OCI-LY3 (cell line): ENCODE results near the gene PARN.
"Not testable (repeated sequence)": the region's sequence is repeated elsewhere in the genome, so short reads cannot be mapped to it uniquely, and the experiment has no call there.

Experiments used
- H2AFZ ChIP-seq: fragments of 200-600, 300-600 bp; shearing (Covaris generic); 2 replicates; pipeline ENCODE4 v1.6.0; 2014; ENCODE audit warnings: antibody characterized with exemption, low read depth, low read length
- H3K27ac ChIP-seq: fragments of 200-600, 300-600 bp; sonication (generic); 2 replicates; pipeline ENCODE4 v1.5.1; 2014; ENCODE audit warnings: mild to moderate bottlenecking, low read length, moderate library complexity, mixed read lengths
- H3K27me3 ChIP-seq: fragments of 200-600, 300-600 bp; sonication (generic); 2 replicates; pipeline ENCODE4 v1.6.1; 2014; ENCODE audit warnings: low read depth, low read length, mixed read lengths
- H3K36me3 ChIP-seq: fragments of 200-600, 300-600 bp; sonication (generic); replicated peaks from 2 replicates; pipeline ENCODE3; 2014; ENCODE audit warnings: low read depth, low read length, mixed read lengths
- H3K4me1 ChIP-seq: fragments of 300-600, 200-600 bp; sonication (generic); 2 replicates; pipeline ENCODE4 v1.6.1; 2014; ENCODE audit warnings: low read length, mixed read lengths
- H3K4me2 ChIP-seq: fragments of 200-600, 300-600 bp; sonication (generic); 2 replicates; pipeline ENCODE4 v1.6.1; 2014; ENCODE audit warnings: low read length, mixed read lengths
- H3K4me3 ChIP-seq: fragments of 300-600, 200-600 bp; sonication (generic); 2 replicates; pipeline ENCODE4 v1.5.1; 2014; ENCODE audit warnings: antibody characterized with exemption, mild to moderate bottlenecking, low read length, moderate library complexity
- H3K79me2 ChIP-seq: fragments of 300-600, 200-600 bp; shearing (Covaris generic); 2 replicates; pipeline ENCODE4 v1.6.1; 2014; ENCODE audit warnings: mild to moderate bottlenecking, low read length, mixed read lengths
- H3K9ac ChIP-seq: fragments of 300-600, 200-600 bp; shearing (Covaris generic); 2 replicates; pipeline ENCODE4 v1.6.0; 2014; ENCODE audit warnings: mild to moderate bottlenecking, low read length, moderate library complexity
- H3K9me3 ChIP-seq: fragments of 200-600, 300-600 bp; shearing (Covaris generic); 2 replicates; pipeline ENCODE4 v1.6.1; 2014; ENCODE audit warnings: low read length, mixed read lengths; ENCODE audit not compliant: insufficient read depth
- H4K20me1 ChIP-seq: fragments of 200-600, 300-600 bp; sonication (generic); 2 replicates; pipeline ENCODE4 v1.6.1; 2016; ENCODE audit warnings: low read length, mixed read lengths; ENCODE audit not compliant: insufficient read depth
- EZH2phosphoT487 ChIP-seq: fragments of 200-600 bp; shearing (Covaris generic); IDR thresholded peaks from 2 replicates; pipeline ENCODE4 v1.6.1; 2018; ENCODE audit warnings: antibody characterized with exemption, mixed run types, low read depth
- TF ChIP-seq, protein P1 (sequence below): fragments of 200-600, 300-600 bp; sonication (generic); IDR thresholded peaks from 2 replicates; pipeline ENCODE4 v1.5.1; 2014; ENCODE audit warnings: antibody characterized with exemption, low read length, low read depth

The PARN gene

DNA sequence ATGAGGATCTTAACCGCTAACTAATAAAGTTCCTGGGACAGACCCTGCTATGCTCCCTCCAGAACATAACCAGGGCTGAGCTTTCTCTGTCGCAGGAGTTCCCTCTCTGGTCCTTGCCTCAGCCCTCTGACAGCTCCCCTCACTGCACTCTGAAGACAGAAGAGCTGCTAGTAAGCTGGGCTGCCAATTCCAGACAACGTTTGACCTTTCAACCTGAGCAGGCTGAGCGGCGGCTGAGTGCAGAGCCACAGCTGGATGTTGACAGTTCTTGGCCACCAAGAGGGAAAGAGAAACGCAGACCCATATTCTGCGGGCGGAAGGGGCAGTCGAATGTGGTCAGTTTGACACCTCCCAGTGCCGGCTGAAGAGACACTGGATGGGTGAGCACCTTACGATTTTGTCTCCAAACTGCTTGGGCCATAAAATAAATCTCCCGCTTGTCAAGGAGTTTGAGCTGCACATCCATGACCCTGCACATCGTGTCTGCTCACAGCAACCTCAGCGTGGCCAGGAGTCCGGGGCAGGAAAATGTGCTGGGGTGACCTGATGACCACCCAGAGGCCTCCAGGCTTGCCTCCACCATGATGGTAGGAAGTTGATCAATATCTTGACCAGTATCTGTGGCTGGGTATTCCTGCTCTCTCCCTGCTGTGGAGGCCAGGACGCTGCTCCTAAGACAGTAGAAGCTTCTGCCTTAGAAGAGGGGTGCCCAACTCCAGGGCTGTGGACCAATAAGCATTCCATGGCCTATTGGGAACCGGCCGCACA lies 209.2 kb downstream of the PARN start:
- no peak overlapping the region for H3K27ac ChIP-seq
- no peak overlapping the region for H3K4me3 ChIP-seq
- no peaks in the 10 kb centered on the region for H3K4me1 ChIP-seq
- no peak for TF ChIP-seq EZH2phosphoT487
- TF ChIP-seq, protein P1, sequence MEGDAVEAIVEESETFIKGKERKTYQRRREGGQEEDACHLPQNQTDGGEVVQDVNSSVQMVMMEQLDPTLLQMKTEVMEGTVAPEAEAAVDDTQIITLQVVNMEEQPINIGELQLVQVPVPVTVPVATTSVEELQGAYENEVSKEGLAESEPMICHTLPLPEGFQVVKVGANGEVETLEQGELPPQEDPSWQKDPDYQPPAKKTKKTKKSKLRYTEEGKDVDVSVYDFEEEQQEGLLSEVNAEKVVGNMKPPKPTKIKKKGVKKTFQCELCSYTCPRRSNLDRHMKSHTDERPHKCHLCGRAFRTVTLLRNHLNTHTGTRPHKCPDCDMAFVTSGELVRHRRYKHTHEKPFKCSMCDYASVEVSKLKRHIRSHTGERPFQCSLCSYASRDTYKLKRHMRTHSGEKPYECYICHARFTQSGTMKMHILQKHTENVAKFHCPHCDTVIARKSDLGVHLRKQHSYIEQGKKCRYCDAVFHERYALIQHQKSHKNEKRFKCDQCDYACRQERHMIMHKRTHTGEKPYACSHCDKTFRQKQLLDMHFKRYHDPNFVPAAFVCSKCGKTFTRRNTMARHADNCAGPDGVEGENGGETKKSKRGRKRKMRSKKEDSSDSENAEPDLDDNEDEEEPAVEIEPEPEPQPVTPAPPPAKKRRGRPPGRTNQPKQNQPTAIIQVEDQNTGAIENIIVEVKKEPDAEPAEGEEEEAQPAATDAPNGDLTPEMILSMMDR = no peak
- no peaks in the 10 kb centered on the region for H4K20me1 ChIP-seq
- no peak overlapping the region for H2AFZ ChIP-seq
- H3K36me3 ChIP-seq = no peaks in the 10 kb centered on the region
- H3K9me3 ChIP-seq = no peaks in the 10 kb centered on the region
- H3K9ac ChIP-seq = no peak overlapping the region
- no peaks in the 10 kb centered on the region for H3K79me2 ChIP-seq
- no peaks in the 10 kb centered on the region for H3K27me3 ChIP-seq
- no peak overlapping the region for H3K4me2 ChIP-seq

DNA sequence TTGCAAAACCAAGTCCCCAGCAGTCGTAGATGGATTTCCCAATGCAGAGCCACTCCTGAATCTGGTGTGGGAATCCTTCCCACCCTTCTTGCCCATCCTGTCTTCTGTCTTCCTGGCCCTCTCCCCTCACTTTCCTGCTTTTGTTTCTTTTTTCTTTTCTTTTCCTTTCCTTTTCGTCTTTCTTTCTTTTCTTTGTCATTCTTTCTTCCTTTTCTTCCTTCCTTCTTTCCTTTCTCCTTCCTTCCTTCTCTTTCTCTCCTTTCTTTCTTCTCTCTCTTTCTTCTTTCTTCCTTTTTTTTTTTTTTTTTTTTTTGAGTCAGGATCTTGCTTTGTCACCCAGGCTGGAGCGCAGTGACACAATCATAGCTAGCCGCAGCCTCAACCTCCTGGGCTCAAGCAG lies 209.8 kb downstream of the PARN start:
- not testable (repeated sequence) for H3K4me1 ChIP-seq, H3K27ac ChIP-seq, H3K27me3 ChIP-seq, H3K9me3 ChIP-seq, H3K9ac ChIP-seq, H3K4me3 ChIP-seq, H4K20me1 ChIP-seq, H3K79me2 ChIP-seq, H3K36me3 ChIP-seq, H3K4me2 ChIP-seq, H2AFZ ChIP-seq

DNA sequence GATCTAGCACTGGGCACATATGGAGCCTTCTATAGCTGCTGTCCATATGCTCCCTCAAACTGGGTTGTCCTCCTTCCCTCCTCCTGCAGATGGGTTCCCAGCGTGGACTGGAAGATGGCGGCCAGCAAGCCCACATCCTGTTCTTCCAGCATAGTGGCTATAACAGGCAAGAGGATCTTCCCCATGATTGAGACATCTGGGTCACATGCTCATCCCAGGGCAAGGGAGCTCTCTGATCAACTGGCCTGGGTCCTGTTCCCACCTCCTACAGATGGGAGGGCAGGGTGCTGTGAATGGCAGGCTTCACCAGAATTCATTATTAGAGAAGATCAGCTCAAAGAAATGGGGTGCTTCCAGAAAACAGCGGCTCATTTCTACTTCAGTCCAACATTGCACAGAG lies 210.2 kb downstream of the PARN start:
- Histone ChIP-seq H3K36me3 (no peaks in the 10 kb centered on the region), H3K4me1 (no peaks in the 10 kb centered on the region), H3K9me3 (no peaks in the 10 kb centered on the region), H3K79me2 (no peaks in the 10 kb centered on the region), H3K4me2 (no peak overlapping the region), H3K27me3 (no peaks in the 10 kb centered on the region), H4K20me1 (no peaks in the 10 kb centered on the region), H2AFZ (no peak overlapping the region), H3K4me3 (no peak overlapping the region), H3K27ac (no peak overlapping the region), H3K9ac (no peak overlapping the region)
- TF ChIP-seq, protein P1 = no peak
- TF ChIP-seq EZH2phosphoT487 = no peak

- Histone ChIP-seq H3K79me2 (no peaks in the 10 kb centered on the region), H3K4me2 (no peak overlapping the region), H3K4me3 (no peak overlapping the region), H3K9me3 (no peaks in the 10 kb centered on the region), H2AFZ (no peak overlapping the region), H3K9ac (no peak overlapping the region), H3K4me1 (no peaks in the 10 kb centered on the region), H3K36me3 (no peaks in the 10 kb centered on the region), H4K20me1 (no peaks in the 10 kb centered on the region), H3K27me3 (no peaks in the 10 kb centered on the region), H3K27ac (no peak overlapping the region)
- no peak for TF ChIP-seq EZH2phosphoT487
- TF ChIP-seq, protein P1 = no peak
Observed at GRCh38 chr16:14418795-14419225, 211.2 kb downstream of the PARN start.
